ENCODE measurements around the gene BCKDHB.

- TF ChIP-seq CTCF (IDR thresholded peaks at IDR 0.05) (no peak), ZMAT4 (CRISPR knock-in tag; IDR thresholded peaks at IDR 0.05) (no peak), KAT7 (CRISPR knock-in tag; IDR thresholded peaks at IDR 0.05; ENCODE audit: borderline replicate concordance) (no peak)
These were observed 121.2 kb downstream of the BCKDHB start for GRCh38 chr6:80227545-80228105.

Data from WTC11 (cell line).